Fibroblast of villous mesenchyme (primary cell): Measurements from ENCODE around the gene UBIAD1. TPM values are rescaled to one million over a fixed set of nuclear protein-coding genes. Genes with fewer than 3 reads are reported as not detected.
"Not testable (repeated sequence)": the region's sequence is repeated elsewhere in the genome, so short reads cannot be mapped to it uniquely, and the experiment has no call there.

Source experiments
- DNase-seq: peaks from one replicate; pipeline ENCODE4 v3.0.0-alpha.2; 2010; ENCODE audit warnings: low read depth
- H3K4me3 ChIP-seq: 2 replicates; pipeline ENCODE4 v1.5.1; 2011; ENCODE audit warnings: low read depth, mild to moderate bottlenecking, low read length
- total RNA-seq: library from RNA; depleted of rRNA; stranded (reverse); fragments of >200 nt; gene quantifications from 2 replicates; pipeline ENCODE4 v1.2.3, GENCODE V29; 2012
- TF ChIP-seq, protein P1 (sequence below): IDR thresholded peaks from 2 replicates; pipeline ENCODE4 v1.5.1; 2012; ENCODE audit warnings: low read depth, mild to moderate bottlenecking, low read length; ENCODE audit not compliant: insufficient read depth

The UBIAD1 gene
- total RNA-seq, 1 donor: 9.5 TPM

DNA sequence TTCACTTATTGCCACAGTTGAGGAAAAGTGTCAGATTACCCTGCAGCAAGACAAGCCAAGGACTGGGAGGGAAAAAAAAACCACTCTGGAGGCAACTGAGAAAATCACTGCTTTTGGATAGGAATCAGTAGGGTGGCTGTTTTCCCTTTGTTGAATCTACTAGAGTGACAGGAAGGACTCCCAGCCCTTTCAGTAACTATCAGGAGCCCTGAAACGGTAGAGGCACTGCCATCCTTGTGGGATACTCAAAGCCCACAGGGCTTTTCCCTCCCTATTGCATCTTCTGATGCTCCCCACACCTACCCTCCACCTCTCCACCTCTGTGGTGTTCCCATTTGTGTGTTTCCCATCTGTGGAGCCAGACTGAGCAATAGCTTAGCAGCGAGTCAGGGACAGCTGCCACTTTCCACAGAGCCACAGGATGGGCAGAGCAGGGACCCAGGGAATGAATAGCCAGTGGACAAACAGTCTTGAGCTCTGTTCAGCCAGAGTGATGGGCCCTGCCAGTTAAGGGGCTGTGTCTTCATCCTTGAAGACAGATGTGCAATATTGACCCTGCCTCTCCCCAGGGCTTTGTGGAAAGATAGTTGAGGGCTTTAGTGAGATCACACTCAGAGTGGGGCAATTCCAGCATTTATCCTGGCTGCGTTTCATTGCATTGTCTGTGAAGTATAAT lies 13.9 kb downstream of the UBIAD1 start:
- no peak overlapping the region for H3K4me3 ChIP-seq
- TF ChIP-seq, protein P1, sequence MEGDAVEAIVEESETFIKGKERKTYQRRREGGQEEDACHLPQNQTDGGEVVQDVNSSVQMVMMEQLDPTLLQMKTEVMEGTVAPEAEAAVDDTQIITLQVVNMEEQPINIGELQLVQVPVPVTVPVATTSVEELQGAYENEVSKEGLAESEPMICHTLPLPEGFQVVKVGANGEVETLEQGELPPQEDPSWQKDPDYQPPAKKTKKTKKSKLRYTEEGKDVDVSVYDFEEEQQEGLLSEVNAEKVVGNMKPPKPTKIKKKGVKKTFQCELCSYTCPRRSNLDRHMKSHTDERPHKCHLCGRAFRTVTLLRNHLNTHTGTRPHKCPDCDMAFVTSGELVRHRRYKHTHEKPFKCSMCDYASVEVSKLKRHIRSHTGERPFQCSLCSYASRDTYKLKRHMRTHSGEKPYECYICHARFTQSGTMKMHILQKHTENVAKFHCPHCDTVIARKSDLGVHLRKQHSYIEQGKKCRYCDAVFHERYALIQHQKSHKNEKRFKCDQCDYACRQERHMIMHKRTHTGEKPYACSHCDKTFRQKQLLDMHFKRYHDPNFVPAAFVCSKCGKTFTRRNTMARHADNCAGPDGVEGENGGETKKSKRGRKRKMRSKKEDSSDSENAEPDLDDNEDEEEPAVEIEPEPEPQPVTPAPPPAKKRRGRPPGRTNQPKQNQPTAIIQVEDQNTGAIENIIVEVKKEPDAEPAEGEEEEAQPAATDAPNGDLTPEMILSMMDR: no peak

GRCh38 chr1:11289064-11289463 lies 16.1 kb downstream of the UBIAD1 start:
- no peak overlapping the region for H3K4me3 ChIP-seq
- DNase-seq: no peak
- TF ChIP-seq, protein P1: no peak

More for the DNA sequence above, 13.9 kb downstream of the UBIAD1 start:
- DNase-seq: peak; percentile 12

DNA sequence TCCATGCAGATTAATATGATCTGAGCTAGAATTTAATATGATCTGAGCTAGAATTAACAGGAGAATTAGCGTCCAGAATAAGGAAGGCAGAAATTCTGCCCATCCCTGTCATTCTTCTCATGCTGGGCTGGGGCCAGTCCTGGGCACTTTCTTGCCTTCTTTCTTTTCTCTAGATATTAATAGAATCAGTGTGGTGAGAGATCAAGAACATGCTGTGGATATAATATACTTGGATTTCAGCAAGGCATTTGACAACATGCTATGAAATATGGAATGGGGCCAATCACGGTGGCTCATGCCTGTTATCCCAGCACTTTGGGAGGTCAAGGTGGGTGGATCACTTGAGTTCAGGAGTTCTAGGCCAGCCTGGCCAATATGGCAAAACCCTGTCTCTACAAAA lies 18.1 kb downstream of the UBIAD1 start:
- no peak overlapping the region for H3K4me3 ChIP-seq
- TF ChIP-seq, protein P1: no peak
- no peak for DNase-seq

DNA sequence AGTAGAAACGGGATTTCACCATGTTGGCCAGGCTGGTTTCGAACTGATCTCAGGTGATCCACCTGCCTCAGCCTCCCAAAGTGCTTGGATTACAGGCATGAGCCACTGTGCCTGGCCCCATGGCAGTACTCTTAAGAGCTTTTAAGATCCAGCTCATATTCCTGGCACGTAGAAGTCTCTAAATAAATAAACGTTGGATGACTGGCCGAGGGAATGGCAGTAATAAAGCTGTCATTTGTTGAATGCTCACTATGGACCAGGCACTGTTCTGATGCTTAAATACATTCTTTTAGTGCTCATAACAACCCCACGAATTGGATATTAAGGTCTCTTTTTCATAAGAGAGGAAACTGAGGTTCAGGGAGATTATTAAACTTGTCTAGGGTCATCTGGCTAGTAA lies 20.9 kb downstream of the UBIAD1 start:
- no peak overlapping the region for H3K4me3 ChIP-seq
- TF ChIP-seq, protein P1: no peak
- no peak for DNase-seq

- TF ChIP-seq, protein P1: no peak
- no peak for DNase-seq
- H3K4me3 ChIP-seq: no peak overlapping the region
Observed at GRCh38 chr1:11294951-11295350, 22.0 kb downstream of the UBIAD1 start.

DNA sequence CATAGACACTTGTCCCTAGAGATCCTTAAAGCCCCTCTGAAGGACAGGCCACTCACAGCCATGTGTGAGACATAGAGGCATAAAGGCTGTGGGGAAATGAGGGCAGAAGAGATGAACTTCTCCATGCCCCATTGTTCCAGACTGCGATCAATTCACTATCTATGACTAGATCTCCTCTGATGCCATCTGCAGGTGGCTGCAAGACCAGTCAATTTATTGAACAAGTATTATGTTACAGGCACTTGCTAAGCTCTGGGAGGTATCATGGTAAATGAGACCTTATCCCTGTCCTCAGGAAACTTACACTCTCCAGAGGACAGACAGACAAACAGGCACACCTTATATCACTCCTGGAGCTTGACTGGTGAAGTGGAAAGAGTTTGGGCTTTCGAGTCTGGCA lies 22.9 kb downstream of the UBIAD1 start:
- DNase-seq: no peak
- TF ChIP-seq, protein P1: no peak
- no peak overlapping the region for H3K4me3 ChIP-seq

DNA sequence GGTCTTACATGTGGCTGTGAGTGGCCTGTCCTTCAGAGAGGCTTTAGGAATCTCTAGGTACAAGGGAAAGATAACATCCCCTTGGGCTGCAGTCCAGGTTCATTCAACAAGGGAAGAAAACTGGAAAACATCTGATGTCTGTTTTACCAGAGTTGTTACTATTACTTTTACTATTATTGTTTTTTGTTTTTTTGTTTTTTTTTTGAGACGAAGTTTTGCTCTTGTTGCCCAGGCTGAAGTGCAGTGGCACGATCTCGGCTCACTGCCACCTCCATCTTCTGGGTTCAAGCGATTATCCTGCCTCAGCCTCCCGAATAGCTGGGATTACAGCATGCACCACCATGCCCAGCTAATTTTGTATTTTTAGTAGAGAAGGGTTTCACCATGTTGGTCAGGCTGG lies 24.8 kb downstream of the UBIAD1 start:
- H3K4me3 ChIP-seq, DNase-seq: not testable (repeated sequence)
